ENCODE measurements around the gene CLK3.
A peak's percentile ranks its signal among the peaks of the same experiment; 100 is the strongest.

Gene CLK3

DNA sequence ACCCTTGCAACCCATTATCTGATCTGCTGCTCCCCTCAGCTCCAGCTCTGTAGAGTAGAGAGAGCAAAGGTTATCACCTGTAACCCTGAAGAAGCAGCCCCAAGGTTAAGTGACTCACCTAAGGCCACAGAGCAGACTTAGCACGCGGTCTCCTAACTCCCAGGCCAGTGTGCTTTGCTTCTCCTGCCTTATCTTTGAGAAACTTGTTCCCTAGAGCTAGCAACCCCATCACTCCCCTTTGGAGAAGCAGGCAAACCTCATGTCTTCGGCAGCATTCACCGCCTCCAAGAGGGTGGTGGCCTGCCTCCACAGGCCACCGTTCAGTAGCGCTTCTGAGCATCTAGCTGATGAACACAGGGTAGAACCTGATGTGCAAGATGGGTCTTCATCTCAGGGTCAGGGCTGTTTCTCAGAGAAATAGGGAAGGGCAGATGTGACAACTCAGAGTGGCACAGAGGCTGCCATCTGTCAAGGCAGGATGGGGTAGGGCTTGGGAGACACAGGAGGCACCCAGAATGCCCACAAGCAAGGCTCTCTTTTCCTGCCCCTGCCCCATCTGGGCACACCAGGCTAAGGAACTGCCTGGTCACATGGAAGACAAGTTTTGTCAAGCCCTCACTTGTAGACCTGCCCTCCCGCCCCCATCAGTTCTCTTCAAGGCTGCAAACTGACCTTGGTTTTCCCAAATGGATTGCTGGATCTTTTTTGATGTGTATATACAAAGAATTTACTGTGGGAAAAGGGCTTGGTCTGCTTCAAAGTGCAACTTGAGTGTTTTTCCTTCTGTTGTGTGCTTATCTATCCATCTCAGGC is 34.9 kb upstream of the CLK3 start:
- Histone ChIP-seq H3K9ac (ENCODE audit: insufficient read length, low read depth) (peak overlapping the region; percentile 26), H3K9me3 (ENCODE audit: insufficient read depth, low read length) (no peaks in the 10 kb centered on the region), H3K27me3 (ENCODE audit: insufficient read depth, insufficient read length) (no peaks in the 10 kb centered on the region), H3K36me3 (ENCODE audit: insufficient read depth, insufficient read length, low read length) (peaks cover 78% of the 10 kb centered on the region), H3K4me1 (ENCODE audit: insufficient read depth, insufficient read length) (peaks cover 8% of the 10 kb centered on the region), H3K4me3 (ENCODE audit: insufficient read length, low read depth) (no peak overlapping the region)
- DNase-seq (ENCODE audit: low read depth, low spot score): no peak
- no peak for TF ChIP-seq YY1 (IDR thresholded peaks at IDR 0.05; ENCODE audit: insufficient read depth, insufficient read length)
- TF ChIP-seq ZNF274 (IDR thresholded peaks at IDR 0.05; ENCODE audit: low read depth, low read length): no peak
- no peak for TF ChIP-seq SUZ12 (IDR thresholded peaks at IDR 0.05; ENCODE audit: extremely low read depth, insufficient read depth, insufficient read length)

DNA sequence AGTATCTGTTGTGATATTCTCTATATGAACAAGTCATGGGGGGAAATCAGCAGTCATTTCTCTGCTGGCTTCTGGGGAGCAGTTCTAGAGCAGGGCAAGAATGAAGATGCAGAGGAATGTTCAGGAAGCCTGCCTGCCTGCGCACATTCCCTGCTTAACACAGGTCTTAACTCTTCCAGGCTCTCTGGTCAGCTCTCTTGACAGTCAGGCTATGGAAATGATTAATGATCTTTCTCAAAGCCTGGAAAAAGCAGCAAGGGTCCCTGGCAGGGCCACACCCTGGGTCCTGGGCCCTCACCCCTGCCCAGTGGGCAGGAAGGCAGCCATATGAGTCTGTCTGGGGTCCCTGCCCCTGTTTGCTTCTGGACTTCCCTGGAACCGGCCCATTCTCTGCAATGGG is 31.4 kb upstream of the CLK3 start:
- peaks cover 67% of the 10 kb centered on the region for H3K36me3 ChIP-seq (ENCODE audit: insufficient read depth, insufficient read length, low read length)
- no peak overlapping the region for H3K4me3 ChIP-seq (ENCODE audit: insufficient read length, low read depth)
- peaks cover 19% of the 10 kb centered on the region for H3K4me1 ChIP-seq (ENCODE audit: insufficient read depth, insufficient read length)
- peak overlapping the region; percentile 7 for H3K9ac ChIP-seq (ENCODE audit: insufficient read length, low read depth)
- H3K9me3 ChIP-seq (ENCODE audit: insufficient read depth, low read length): no peaks in the 10 kb centered on the region
- DNase-seq (ENCODE audit: low read depth, low spot score): no peak
- no peak for TF ChIP-seq YY1 (IDR thresholded peaks at IDR 0.05; ENCODE audit: insufficient read depth, insufficient read length)
- TF ChIP-seq SUZ12 (IDR thresholded peaks at IDR 0.05; ENCODE audit: extremely low read depth, insufficient read depth, insufficient read length): no peak
- no peak for TF ChIP-seq ZNF274 (IDR thresholded peaks at IDR 0.05; ENCODE audit: low read depth, low read length)
- H3K27me3 ChIP-seq (ENCODE audit: insufficient read depth, insufficient read length): no peaks in the 10 kb centered on the region

DNA sequence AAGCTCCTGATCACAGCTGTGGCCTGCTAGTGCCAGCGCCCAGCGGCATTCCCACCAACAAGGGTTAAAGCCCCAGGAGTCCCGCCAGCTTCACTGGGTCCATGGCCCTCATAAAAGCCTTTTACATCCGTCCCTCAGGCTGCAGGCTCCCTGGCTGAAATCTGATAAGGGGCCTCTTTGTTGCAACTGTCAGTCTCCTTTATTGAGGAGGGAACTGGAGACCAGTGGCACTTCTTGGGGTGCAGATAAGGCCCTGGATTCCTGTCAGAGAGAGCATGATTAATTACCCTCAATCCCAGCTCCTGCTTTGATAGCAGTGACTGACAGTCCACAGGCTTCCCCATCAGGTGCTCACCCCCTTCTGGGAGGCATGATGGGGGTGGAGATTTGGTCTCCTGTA is 30.9 kb upstream of the CLK3 start:
- Histone ChIP-seq H3K9me3 (ENCODE audit: insufficient read depth, low read length) (no peaks in the 10 kb centered on the region), H3K27me3 (ENCODE audit: insufficient read depth, insufficient read length) (no peaks in the 10 kb centered on the region), H3K4me1 (ENCODE audit: insufficient read depth, insufficient read length) (peaks cover 22% of the 10 kb centered on the region), H3K9ac (ENCODE audit: insufficient read length, low read depth) (no peak overlapping the region), H3K36me3 (ENCODE audit: insufficient read depth, insufficient read length, low read length) (peaks cover 69% of the 10 kb centered on the region), H3K4me3 (ENCODE audit: insufficient read length, low read depth) (no peak overlapping the region)
- no peak for TF ChIP-seq SUZ12 (IDR thresholded peaks at IDR 0.05; ENCODE audit: extremely low read depth, insufficient read depth, insufficient read length)
- no peak for TF ChIP-seq ZNF274 (IDR thresholded peaks at IDR 0.05; ENCODE audit: low read depth, low read length)
- no peak for TF ChIP-seq YY1 (IDR thresholded peaks at IDR 0.05; ENCODE audit: insufficient read depth, insufficient read length)
- DNase-seq (ENCODE audit: low read depth, low spot score): no peak

DNA sequence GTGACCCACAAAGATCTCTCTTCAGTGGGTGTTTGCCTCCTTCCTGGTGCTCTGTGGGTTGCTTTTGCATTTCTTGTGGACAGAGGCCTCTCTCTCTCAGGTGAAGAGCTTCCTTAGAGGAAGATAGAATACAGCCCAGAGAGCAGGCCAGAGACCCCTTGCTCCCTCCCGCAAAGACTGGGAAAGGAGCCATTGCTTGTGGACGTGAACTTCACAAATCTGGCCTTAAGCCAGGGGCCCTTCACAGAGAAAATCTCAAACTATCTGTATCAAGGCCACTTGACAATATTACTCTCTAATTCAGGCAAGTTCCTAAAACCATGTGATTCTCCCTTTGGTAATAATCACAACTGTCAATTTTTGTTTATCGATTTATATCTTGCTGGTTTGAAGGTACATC is 30.4 kb upstream of the CLK3 start:
- no peak for DNase-seq (ENCODE audit: low read depth, low spot score)
- H3K9me3 ChIP-seq (ENCODE audit: insufficient read depth, low read length): no peaks in the 10 kb centered on the region
- H3K9ac ChIP-seq (ENCODE audit: insufficient read length, low read depth): no peak overlapping the region
- no peak overlapping the region for H3K4me3 ChIP-seq (ENCODE audit: insufficient read length, low read depth)
- no peaks in the 10 kb centered on the region for H3K27me3 ChIP-seq (ENCODE audit: insufficient read depth, insufficient read length)
- TF ChIP-seq SUZ12 (IDR thresholded peaks at IDR 0.05; ENCODE audit: extremely low read depth, insufficient read depth, insufficient read length): no peak
- no peak for TF ChIP-seq ZNF274 (IDR thresholded peaks at IDR 0.05; ENCODE audit: low read depth, low read length)
- TF ChIP-seq YY1 (IDR thresholded peaks at IDR 0.05; ENCODE audit: insufficient read depth, insufficient read length): no peak
- peaks cover 22% of the 10 kb centered on the region for H3K4me1 ChIP-seq (ENCODE audit: insufficient read depth, insufficient read length)
- H3K36me3 ChIP-seq (ENCODE audit: insufficient read depth, insufficient read length, low read length): peaks cover 69% of the 10 kb centered on the region

DNA sequence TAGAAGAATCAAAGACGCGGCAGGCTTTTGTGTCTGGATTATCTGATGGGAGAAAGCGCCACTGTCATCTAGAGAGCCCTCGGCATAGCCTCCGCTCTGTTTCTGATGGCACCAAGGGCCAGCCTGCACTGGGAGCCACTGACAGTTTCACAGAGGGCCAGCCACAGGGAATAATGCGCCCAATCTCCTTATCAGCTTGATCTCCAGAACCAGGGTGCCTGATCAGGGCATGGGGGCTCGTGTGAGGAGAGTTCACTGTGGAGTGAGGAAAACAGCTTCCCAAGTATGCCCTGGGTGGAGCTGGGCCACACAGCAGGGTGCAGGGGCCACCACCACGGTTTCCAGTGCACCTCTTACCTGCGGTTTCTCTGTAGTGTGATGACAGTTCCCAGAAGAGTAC is 29.8 kb upstream of the CLK3 start:
- peaks cover 69% of the 10 kb centered on the region for H3K36me3 ChIP-seq (ENCODE audit: insufficient read depth, insufficient read length, low read length)
- no peak overlapping the region for H3K9ac ChIP-seq (ENCODE audit: insufficient read length, low read depth)
- H3K4me3 ChIP-seq (ENCODE audit: insufficient read length, low read depth): no peak overlapping the region
- H3K4me1 ChIP-seq (ENCODE audit: insufficient read depth, insufficient read length): peaks cover 22% of the 10 kb centered on the region
- H3K9me3 ChIP-seq (ENCODE audit: insufficient read depth, low read length): no peaks in the 10 kb centered on the region
- DNase-seq (ENCODE audit: low read depth, low spot score): no peak
- TF ChIP-seq ZNF274 (IDR thresholded peaks at IDR 0.05; ENCODE audit: low read depth, low read length): no peak
- no peak for TF ChIP-seq YY1 (IDR thresholded peaks at IDR 0.05; ENCODE audit: insufficient read depth, insufficient read length)
- no peak for TF ChIP-seq SUZ12 (IDR thresholded peaks at IDR 0.05; ENCODE audit: extremely low read depth, insufficient read depth, insufficient read length)
- H3K27me3 ChIP-seq (ENCODE audit: insufficient read depth, insufficient read length): no peaks in the 10 kb centered on the region

DNA sequence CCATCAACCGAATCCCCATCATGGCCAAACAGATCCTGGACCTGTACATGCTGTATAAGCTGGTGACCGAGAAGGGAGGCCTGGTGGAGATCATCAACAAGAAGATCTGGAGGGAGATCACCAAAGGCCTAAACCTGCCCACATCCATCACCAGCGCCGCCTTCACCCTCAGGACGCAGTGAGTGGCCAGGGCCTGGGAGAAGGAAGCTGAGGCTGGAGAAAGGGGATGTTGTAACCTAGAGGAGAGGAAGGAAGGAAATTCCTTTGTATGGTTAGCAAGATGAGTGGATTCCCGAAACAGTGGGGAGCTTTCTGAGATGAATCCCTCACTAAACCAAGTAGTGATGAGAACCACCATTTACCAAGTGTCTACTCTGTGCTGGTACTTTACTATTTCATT is 25.8 kb upstream of the CLK3 start:
- H3K36me3 ChIP-seq (ENCODE audit: insufficient read depth, insufficient read length, low read length): peaks cover 84% of the 10 kb centered on the region
- no peaks in the 10 kb centered on the region for H3K9me3 ChIP-seq (ENCODE audit: insufficient read depth, low read length)
- no peak overlapping the region for H3K9ac ChIP-seq (ENCODE audit: insufficient read length, low read depth)
- peaks cover 17% of the 10 kb centered on the region for H3K4me1 ChIP-seq (ENCODE audit: insufficient read depth, insufficient read length)
- no peak for DNase-seq (ENCODE audit: low read depth, low spot score)
- H3K4me3 ChIP-seq (ENCODE audit: insufficient read length, low read depth): no peak overlapping the region
- H3K27me3 ChIP-seq (ENCODE audit: insufficient read depth, insufficient read length): no peaks in the 10 kb centered on the region
- no peak for TF ChIP-seq ZNF274 (IDR thresholded peaks at IDR 0.05; ENCODE audit: low read depth, low read length)
- TF ChIP-seq SUZ12 (IDR thresholded peaks at IDR 0.05; ENCODE audit: extremely low read depth, insufficient read depth, insufficient read length): no peak
- TF ChIP-seq YY1 (IDR thresholded peaks at IDR 0.05; ENCODE audit: insufficient read depth, insufficient read length): no peak

DNA sequence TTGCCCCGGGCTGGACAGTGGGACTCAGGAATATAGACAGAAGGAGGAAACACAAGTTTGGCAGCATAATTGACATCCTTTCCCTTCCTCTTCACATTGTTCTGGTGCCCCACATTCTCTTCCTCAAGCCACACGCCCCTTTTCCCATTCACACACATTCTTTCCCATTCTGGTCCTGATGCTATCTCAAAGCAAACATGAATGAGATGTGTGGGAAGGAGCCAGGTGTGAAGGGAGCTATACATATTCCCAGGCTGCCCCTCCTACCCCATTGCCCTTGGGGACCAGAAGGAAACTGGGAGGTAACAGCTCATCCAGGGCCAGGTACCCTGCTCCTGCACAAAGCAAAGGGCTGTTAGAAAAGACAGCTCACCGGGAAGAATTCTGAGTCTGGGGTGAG is 23.4 kb upstream of the CLK3 start:
- Histone ChIP-seq H3K27me3 (ENCODE audit: insufficient read depth, insufficient read length) (no peaks in the 10 kb centered on the region), H3K9ac (ENCODE audit: insufficient read length, low read depth) (no peak overlapping the region), H3K9me3 (ENCODE audit: insufficient read depth, low read length) (no peaks in the 10 kb centered on the region), H3K4me1 (ENCODE audit: insufficient read depth, insufficient read length) (peaks cover 13% of the 10 kb centered on the region), H3K4me3 (ENCODE audit: insufficient read length, low read depth) (no peak overlapping the region), H3K36me3 (ENCODE audit: insufficient read depth, insufficient read length, low read length) (peaks cover 79% of the 10 kb centered on the region)
- DNase-seq (ENCODE audit: low read depth, low spot score): no peak
- no peak for TF ChIP-seq SUZ12 (IDR thresholded peaks at IDR 0.05; ENCODE audit: extremely low read depth, insufficient read depth, insufficient read length)
- no peak for TF ChIP-seq YY1 (IDR thresholded peaks at IDR 0.05; ENCODE audit: insufficient read depth, insufficient read length)
- TF ChIP-seq ZNF274 (IDR thresholded peaks at IDR 0.05; ENCODE audit: low read depth, low read length): no peak

Measured in NT2/D1 (cell line).